ENCODE data around the gene PRSS23.
"Not testable (repeated sequence)": the region's sequence is repeated elsewhere in the genome, so short reads cannot be mapped to it uniquely, and the experiment has no call there.

PRSS23 gene

GRCh38 chr11:86765878-86766277, 34.5 kb upstream of the PRSS23 start:
- no peak overlapping the region for H2AFZ ChIP-seq (ENCODE audit: low read depth, low read length, severe bottlenecking)
- no peaks in the 10 kb centered on the region for H3K79me2 ChIP-seq (ENCODE audit: insufficient read depth, low read length)
- H3K36me3 ChIP-seq (ENCODE audit: low read length) = no peaks in the 10 kb centered on the region
- no peaks in the 10 kb centered on the region for H3K27me3 ChIP-seq (ENCODE audit: low read length)
- H3K9me2 ChIP-seq (replicated peaks; ENCODE audit: insufficient read depth, low read length) = no peaks in the 10 kb centered on the region
- H3K4me3 ChIP-seq (ENCODE audit: insufficient read depth, low read length, poor library complexity, severe bottlenecking) = no peak overlapping the region
- no peak overlapping the region for H3K27ac ChIP-seq (ENCODE audit: low read depth, low read length)
- H4K20me1 ChIP-seq (ENCODE audit: low read depth, low read length) = no peaks in the 10 kb centered on the region
- TF ChIP-seq, protein P1, sequence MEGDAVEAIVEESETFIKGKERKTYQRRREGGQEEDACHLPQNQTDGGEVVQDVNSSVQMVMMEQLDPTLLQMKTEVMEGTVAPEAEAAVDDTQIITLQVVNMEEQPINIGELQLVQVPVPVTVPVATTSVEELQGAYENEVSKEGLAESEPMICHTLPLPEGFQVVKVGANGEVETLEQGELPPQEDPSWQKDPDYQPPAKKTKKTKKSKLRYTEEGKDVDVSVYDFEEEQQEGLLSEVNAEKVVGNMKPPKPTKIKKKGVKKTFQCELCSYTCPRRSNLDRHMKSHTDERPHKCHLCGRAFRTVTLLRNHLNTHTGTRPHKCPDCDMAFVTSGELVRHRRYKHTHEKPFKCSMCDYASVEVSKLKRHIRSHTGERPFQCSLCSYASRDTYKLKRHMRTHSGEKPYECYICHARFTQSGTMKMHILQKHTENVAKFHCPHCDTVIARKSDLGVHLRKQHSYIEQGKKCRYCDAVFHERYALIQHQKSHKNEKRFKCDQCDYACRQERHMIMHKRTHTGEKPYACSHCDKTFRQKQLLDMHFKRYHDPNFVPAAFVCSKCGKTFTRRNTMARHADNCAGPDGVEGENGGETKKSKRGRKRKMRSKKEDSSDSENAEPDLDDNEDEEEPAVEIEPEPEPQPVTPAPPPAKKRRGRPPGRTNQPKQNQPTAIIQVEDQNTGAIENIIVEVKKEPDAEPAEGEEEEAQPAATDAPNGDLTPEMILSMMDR (IDR thresholded peaks at IDR 0.05; ENCODE audit: insufficient read depth, low read length, poor library complexity, severe bottlenecking) = no peak
- no peak for TF ChIP-seq EZH2phosphoT487 (conservative IDR thresholded peaks at IDR 0.05; ENCODE audit: low read length)
- no peak overlapping the region for H3K4me2 ChIP-seq (ENCODE audit: low read depth, low read length, poor library complexity, severe bottlenecking)
- H3F3A ChIP-seq (ENCODE audit: insufficient read depth) = no peaks in the 10 kb centered on the region
- no peak overlapping the region for H3K9ac ChIP-seq (ENCODE audit: low read length)
- no peaks in the 10 kb centered on the region for H3K9me3 ChIP-seq (ENCODE audit: insufficient read depth, low read length)

DNA sequence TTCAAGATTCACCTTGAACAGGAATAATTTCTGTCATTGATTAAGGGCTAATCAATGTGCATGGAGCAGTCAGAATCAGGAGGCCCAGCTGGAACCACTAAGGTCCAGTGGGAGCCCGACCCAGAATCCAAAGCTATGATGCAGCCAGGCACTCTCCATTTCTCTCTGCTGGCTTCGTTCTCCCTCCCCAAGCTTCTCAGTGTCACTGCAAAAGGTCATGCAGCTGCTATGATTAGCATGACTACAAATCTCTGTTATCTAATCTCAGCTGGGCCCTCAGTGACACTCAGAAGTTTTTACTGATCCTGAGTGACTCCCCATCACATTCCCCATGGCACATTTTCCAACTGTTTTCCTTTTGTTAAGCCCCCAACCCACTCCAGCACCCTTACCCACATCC, 31.1 kb upstream of the PRSS23 start:
- no peaks in the 10 kb centered on the region for H3K9me2 ChIP-seq (replicated peaks; ENCODE audit: insufficient read depth, low read length)
- no peak overlapping the region for H3K4me2 ChIP-seq (ENCODE audit: low read depth, low read length, poor library complexity, severe bottlenecking)
- H3K9ac ChIP-seq (ENCODE audit: low read length) = no peak overlapping the region
- H3K27me3 ChIP-seq (ENCODE audit: low read length) = no peaks in the 10 kb centered on the region
- TF ChIP-seq, protein P1 (IDR thresholded peaks at IDR 0.05; ENCODE audit: insufficient read depth, low read length, poor library complexity, severe bottlenecking) = no peak
- TF ChIP-seq EZH2phosphoT487 (conservative IDR thresholded peaks at IDR 0.05; ENCODE audit: low read length) = no peak
- no peaks in the 10 kb centered on the region for H3K79me2 ChIP-seq (ENCODE audit: insufficient read depth, low read length)
- H3F3A ChIP-seq (ENCODE audit: insufficient read depth) = no peaks in the 10 kb centered on the region
- H3K4me3 ChIP-seq (ENCODE audit: insufficient read depth, low read length, poor library complexity, severe bottlenecking) = no peak overlapping the region
- H3K27ac ChIP-seq (ENCODE audit: low read depth, low read length) = no peak overlapping the region
- no peaks in the 10 kb centered on the region for H4K20me1 ChIP-seq (ENCODE audit: low read depth, low read length)
- no peak overlapping the region for H2AFZ ChIP-seq (ENCODE audit: low read depth, low read length, severe bottlenecking)
- no peaks in the 10 kb centered on the region for H3K36me3 ChIP-seq (ENCODE audit: low read length)
- no peaks in the 10 kb centered on the region for H3K9me3 ChIP-seq (ENCODE audit: insufficient read depth, low read length)

DNA sequence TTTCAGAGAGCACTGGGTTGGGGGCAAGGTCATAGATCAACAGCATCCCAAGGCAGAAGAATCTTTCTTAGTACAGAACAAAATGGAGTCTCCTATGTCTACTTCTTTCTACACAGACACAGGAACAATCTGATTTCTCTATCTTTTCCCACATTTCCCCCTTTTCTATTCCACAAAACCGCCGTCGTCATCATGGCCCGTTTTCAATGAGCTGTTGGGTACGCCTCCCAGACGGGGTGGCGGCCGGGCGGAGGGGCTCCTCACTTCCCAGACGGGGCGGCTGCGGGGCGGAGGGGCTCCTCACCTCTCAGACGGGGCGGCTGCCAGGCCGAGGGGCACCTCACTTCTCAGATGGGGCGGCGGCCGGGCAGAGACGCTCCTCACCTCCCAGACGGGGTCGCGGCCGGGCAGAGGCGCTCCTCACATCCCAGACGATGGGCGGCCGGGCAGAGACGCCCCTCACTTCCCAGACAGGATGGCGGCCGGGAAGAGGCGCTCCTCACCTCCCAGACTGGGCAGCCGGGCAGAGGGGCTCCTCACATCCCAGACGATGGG, 29.8 kb upstream of the PRSS23 start:
- not testable (repeated sequence) for H3K4me2 ChIP-seq (ENCODE audit: low read depth, low read length, poor library complexity, severe bottlenecking); H3K79me2 ChIP-seq (ENCODE audit: insufficient read depth, low read length); H4K20me1 ChIP-seq (ENCODE audit: low read depth, low read length); H3K9ac ChIP-seq (ENCODE audit: low read length); H3K27ac ChIP-seq (ENCODE audit: low read depth, low read length); H3K36me3 ChIP-seq (ENCODE audit: low read length); H3F3A ChIP-seq (ENCODE audit: insufficient read depth); H2AFZ ChIP-seq (ENCODE audit: low read depth, low read length, severe bottlenecking); H3K27me3 ChIP-seq (ENCODE audit: low read length); H3K4me3 ChIP-seq (ENCODE audit: insufficient read depth, low read length, poor library complexity, severe bottlenecking); H3K9me3 ChIP-seq (ENCODE audit: insufficient read depth, low read length); H3K9me2 ChIP-seq (replicated peaks; ENCODE audit: insufficient read depth, low read length)

- Histone ChIP-seq H3K4me3 (ENCODE audit: insufficient read depth, low read length, poor library complexity, severe bottlenecking) (no peak overlapping the region), H3K9ac (ENCODE audit: low read length) (no peak overlapping the region), H3K9me3 (ENCODE audit: insufficient read depth, low read length) (no peaks in the 10 kb centered on the region), H3K27me3 (ENCODE audit: low read length) (no peaks in the 10 kb centered on the region), H3K9me2 (replicated peaks; ENCODE audit: insufficient read depth, low read length) (no peaks in the 10 kb centered on the region), H4K20me1 (ENCODE audit: low read depth, low read length) (no peaks in the 10 kb centered on the region), H3K4me2 (ENCODE audit: low read depth, low read length, poor library complexity, severe bottlenecking) (no peak overlapping the region), H3F3A (ENCODE audit: insufficient read depth) (no peaks in the 10 kb centered on the region), H2AFZ (ENCODE audit: low read depth, low read length, severe bottlenecking) (no peak overlapping the region), H3K36me3 (ENCODE audit: low read length) (no peaks in the 10 kb centered on the region), H3K79me2 (ENCODE audit: insufficient read depth, low read length) (no peaks in the 10 kb centered on the region), H3K27ac (ENCODE audit: low read depth, low read length) (no peak overlapping the region)
- no peak for TF ChIP-seq EZH2phosphoT487 (conservative IDR thresholded peaks at IDR 0.05; ENCODE audit: low read length)
- TF ChIP-seq, protein P1 (IDR thresholded peaks at IDR 0.05; ENCODE audit: insufficient read depth, low read length, poor library complexity, severe bottlenecking) = no peak
Observed at GRCh38 chr11:86772999-86773398, 27.3 kb upstream of the PRSS23 start.

All from SU-DHL-6 (cell line).